HG03095 (cell line): ENCODE data around the gene KIF4B.

Experiments
- ATAC-seq: cut with Tn5 transposase; IDR thresholded peaks from one replicate; pipeline ENCODE4 v1.9.1; 2021; ENCODE audit warnings: moderate library complexity; ENCODE audit not compliant: unreplicated experiment

Gene KIF4B

GRCh38 chr5:155053501-155053900 lies 39.9 kb downstream of the KIF4B start:
- no peak for ATAC-seq

GRCh38 chr5:155056644-155057269 lies 43.2 kb downstream of the KIF4B start:
- no peak for ATAC-seq

DNA sequence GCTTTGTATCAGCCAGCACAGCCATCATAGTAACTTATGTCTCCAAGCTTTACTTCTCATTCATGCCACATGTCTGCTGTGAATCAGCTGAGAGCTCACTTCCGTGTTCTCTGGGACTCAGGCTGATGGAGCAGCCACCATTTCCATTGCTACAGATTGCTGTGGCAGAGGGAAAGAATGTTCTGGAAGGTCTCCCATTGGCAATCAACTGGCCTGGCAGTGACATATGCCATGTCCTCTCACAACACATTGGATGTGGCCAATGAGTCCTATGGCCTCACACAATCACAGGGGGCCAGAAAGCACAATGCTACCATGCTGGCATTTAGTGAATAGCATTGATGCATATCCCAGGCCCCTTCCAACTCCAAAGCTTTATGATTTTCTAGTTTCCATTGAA lies 44.1 kb downstream of the KIF4B start:
- ATAC-seq, result no peak

GRCh38 chr5:155064580-155064979 lies 51.0 kb downstream of the KIF4B start:
- ATAC-seq, result peak; percentile 51

GRCh38 chr5:155066886-155067595 lies 53.5 kb downstream of the KIF4B start:
- no peak for ATAC-seq
